Measurements from ENCODE around the gene USP6. TPM values are rescaled to one million over a fixed set of nuclear protein-coding genes. Genes with fewer than 3 reads are reported as not detected.

The USP6 gene
- total and polyA plus RNA-seq, 4 donors, result under 0.01 to 0.18 (median 0.05) TPM; not detected in 1

- no peak overlapping the region for H3K27ac ChIP-seq (ENCODE audit: low read depth in 1 of 2, low read length in 2 of 2)
- peaks cover 0 to 6% (median 4%) of the 10 kb centered on the region in 4 donors for H3K4me1 ChIP-seq (ENCODE audit: control insufficient read depth in 4 of 4, insufficient read depth in 4 of 4, low read length in 3 of 4)
- peaks cover 0 to 10% (median 4%) of the 10 kb centered on the region in 4 donors for H3K9me3 ChIP-seq (ENCODE audit: control insufficient read depth in 4 of 4, low read length in 3 of 4)
- no peaks in the 10 kb centered on the region for H3K36me3 ChIP-seq (ENCODE audit: control insufficient read depth in 4 of 4, insufficient read depth in 3 of 4, low read depth in 1 of 4, low read length in 3 of 4)
- no peak overlapping the region for H3K9ac ChIP-seq (ENCODE audit: low read depth in 1 of 2, low read length in 2 of 2)
- TF ChIP-seq HNF4A (conservative IDR thresholded peaks at IDR 0.05), result no peak
- no peak for TF ChIP-seq FOXA1 (IDR thresholded peaks at IDR 0.05)
- no peak for TF ChIP-seq RXRA (IDR thresholded peaks at IDR 0.05)
- no peak for TF ChIP-seq EGR1 (IDR thresholded peaks at IDR 0.05; ENCODE audit: low read depth in 2 of 2)
- TF ChIP-seq HNF4G (IDR thresholded peaks at IDR 0.05), result no peak
- no peak for TF ChIP-seq JUND (IDR thresholded peaks at IDR 0.05)
- no peak for TF ChIP-seq GABPA (IDR thresholded peaks at IDR 0.05 in 1 of 2, conservative IDR thresholded peaks at IDR 0.05 in 1 of 2)
- TF ChIP-seq FOXA2 (IDR thresholded peaks at IDR 0.05), result no peak
- TF ChIP-seq MAX (IDR thresholded peaks at IDR 0.05), result no peak
- no peak for TF ChIP-seq REST (IDR thresholded peaks at IDR 0.05)
- TF ChIP-seq ATF3 (IDR thresholded peaks at IDR 0.05), result no peak
- no peak for TF ChIP-seq NR2F2 (IDR thresholded peaks at IDR 0.05)
- no peak for TF ChIP-seq YY1 (IDR thresholded peaks at IDR 0.05)
- TF ChIP-seq TAF1 (conservative IDR thresholded peaks at IDR 0.05), result no peak
- TF ChIP-seq CTCF (IDR thresholded peaks at IDR 0.05; ENCODE audit: low read depth, low read length, missing input control), result no peak
- TF ChIP-seq ZBTB33 (IDR thresholded peaks at IDR 0.05), result no peak
- TF ChIP-seq SP1 (IDR thresholded peaks at IDR 0.05), result no peak
- no peak for TF ChIP-seq RAD21 (IDR thresholded peaks at IDR 0.05)
- WGBS, result 86% methylated on average over 6 of the region's 6 CpGs
- H3K27me3 ChIP-seq (ENCODE audit: control insufficient read depth in 4 of 4, insufficient read depth in 4 of 4, low read length in 3 of 4), result peaks cover 0 to 2% (median 0%) of the 10 kb centered on the region in 4 donors
- H3K4me3 ChIP-seq (ENCODE audit: low read depth in 1 of 3, low read length in 3 of 3), result no peak overlapping the region
- DNase-seq (ENCODE audit: low spot score), result no peak
Measured at GRCh38 chr17:5118219-5118618, 2.4 kb downstream of the USP6 start.
